OCI-LY7 (cell line): ENCODE results near the gene POLA2. TPM values are rescaled to one million over a fixed set of nuclear protein-coding genes. Genes with fewer than 3 reads are reported as not detected.

Experiments
- BruUV-seq: library from RNA; stranded (reverse); fragments of 400-500 nt; replicated peaks from 2 replicates; lab custom pipeline; 2021; lab: Mats Ljungman, UMichigan
- CTCF ChIA-PET: fragments of 300-600 bp; sonication (Branson Sonifier 250); formaldehyde crosslinking; loops from one replicate; lab custom pipeline; 2022; ENCODE audit warnings: antibody characterized with exemption; ENCODE audit not compliant: unreplicated experiment; lab: Charles Lee
- POLR2A ChIA-PET: fragments of 300-600 bp; sonication (Branson Sonifier 250); formaldehyde crosslinking; loops from one replicate; lab custom pipeline; 2022; ENCODE audit warnings: antibody characterized with exemption; lab: Charles Lee
- DNase-seq: peaks from one replicate; pipeline ENCODE4 v3.0.0-alpha.2; 2015; ENCODE audit warnings: low spot score
- H2AFZ ChIP-seq: fragments of 200-600 bp; sonication (generic), shearing (Covaris generic); 2 replicates; pipeline ENCODE4 v1.6.1; 2014; ENCODE audit warnings: mild to moderate bottlenecking, antibody characterized with exemption, low read length, moderate library complexity
- H3K27ac ChIP-seq: fragments of 200-600 bp; sonication (generic); 2 replicates; pipeline ENCODE4 v1.5.1; 2014; ENCODE audit warnings: mixed run types, low read depth, mild to moderate bottlenecking, moderate library complexity, low read length, inconsistent platforms; ENCODE audit not compliant: poor library complexity, severe bottlenecking
- H3K36me3 ChIP-seq: fragments of 200-600 bp; sonication (generic); 2 replicates; pipeline ENCODE4 v1.6.1; 2014; ENCODE audit warnings: mild to moderate bottlenecking, antibody characterized with exemption, low read length, moderate library complexity, mixed read lengths; ENCODE audit not compliant: insufficient read depth
- H3K4me1 ChIP-seq: fragments of 200-600 bp; sonication (generic); 2 replicates; pipeline ENCODE4 v1.5.1; 2014; ENCODE audit warnings: mild to moderate bottlenecking, low read length; ENCODE audit not compliant: insufficient read depth, poor library complexity, severe bottlenecking
- H3K4me2 ChIP-seq: fragments of 200-600 bp; sonication (generic); 2 replicates; pipeline ENCODE4 v1.6.1; 2014; ENCODE audit warnings: mild to moderate bottlenecking, low read length
- H3K4me3 ChIP-seq: fragments of 200-600 bp; sonication (generic); 2 replicates; pipeline ENCODE4 v1.5.1; 2014; ENCODE audit warnings: mild to moderate bottlenecking, low read depth, low read length; ENCODE audit not compliant: poor library complexity, severe bottlenecking
- H3K79me2 ChIP-seq: fragments of 200-600 bp; sonication (generic); 2 replicates; pipeline ENCODE4 v1.6.1; 2016; ENCODE audit warnings: low read depth, mild to moderate bottlenecking, low read length, moderate library complexity, mixed read lengths; ENCODE audit not compliant: insufficient read depth
- H3K9me2 ChIP-seq: fragments of 200-600 bp; sonication (generic); 2 replicates; pipeline ENCODE4 v1.6.1; 2016; ENCODE audit warnings: mild to moderate bottlenecking, low read length, mixed read lengths; ENCODE audit not compliant: insufficient read depth
- H3K9me3 ChIP-seq: fragments of 200-600 bp; sonication (generic); 2 replicates; pipeline ENCODE4 v1.6.1; 2014; ENCODE audit warnings: mild to moderate bottlenecking, mixed run types, low read length, mixed read lengths
- H4K20me1 ChIP-seq: fragments of 200-600 bp; sonication (generic); 2 replicates; pipeline ENCODE4 v1.6.1; 2014; ENCODE audit warnings: mild to moderate bottlenecking, antibody characterized with exemption, low read length, moderate library complexity, mixed read lengths; ENCODE audit not compliant: insufficient read depth
- CTCF ChIP-seq: fragments of 200-600 bp; sonication (generic); conservative IDR thresholded peaks from 2 replicates; pipeline ENCODE4 v1.5.1; 2014; ENCODE audit warnings: mild to moderate bottlenecking, antibody characterized with exemption, low read length, moderate library complexity, mixed read lengths
- EZH2phosphoT487 ChIP-seq: fragments of 200-600 bp; sonication (generic); IDR thresholded peaks from 2 replicates; pipeline ENCODE4 v1.6.1; 2018; ENCODE audit warnings: low read depth, borderline replicate concordance, mild to moderate bottlenecking, mixed run types, antibody characterized with exemption, low read length, moderate library complexity, mixed read lengths
- intact Hi-C: fragments of 100-400 bp; cut with micrococcal nuclease; formaldehyde crosslinking; loops from one replicate; pipeline ENCODE4 v1.10.0; 2022; ENCODE audit not compliant: unreplicated experiment
- total RNA-seq, 2 experiments: library from RNA; depleted of rRNA in 1 of 2; stranded (reverse); fragments of >200 nt in 1 of 2; shearing (Covaris generic) in 1 of 2; gene quantifications; 2 replicates each; pipeline ENCODE4 v1.2.3, GENCODE V29; 2014 to 2022

POLA2 gene
- total RNA-seq, 2 experiments from 2014 or later: 47.5 to 89.1 TPM

GRCh38 chr11:65217441-65218423 lies 44.0 kb upstream of the POLA2 start:
- Histone ChIP-seq H3K79me2 (no peaks in the 10 kb centered on the region), H3K9me2 (no peaks in the 10 kb centered on the region), H3K4me3 (no peak overlapping the region), H2AFZ (no peak overlapping the region), H3K9me3 (no peaks in the 10 kb centered on the region), H3K4me1 (no peaks in the 10 kb centered on the region), H3K4me2 (no peak overlapping the region), H3K27ac (no peak overlapping the region), H4K20me1 (no peaks in the 10 kb centered on the region), H3K36me3 (no peaks in the 10 kb centered on the region)
- POLR2A ChIA-PET: interaction anchor here (0.5 kb wide), 1 partner anchor 1745 kb away, joined by 4 read pairs; no protein-coding TSS in a partner anchor
- intact Hi-C loops: no loop called here
- no peak for TF ChIP-seq EZH2phosphoT487
- TF ChIP-seq CTCF: peak; percentile 48
- CTCF ChIA-PET: no interaction called here
- peak; percentile 11 for DNase-seq
- BruUV-seq: no TSS peak

- intact Hi-C loops: no loop called here
- Histone ChIP-seq H3K9me2 (no peaks in the 10 kb centered on the region), H3K36me3 (no peaks in the 10 kb centered on the region), H3K4me2 (no peak overlapping the region), H3K9me3 (no peaks in the 10 kb centered on the region), H3K4me1 (no peaks in the 10 kb centered on the region), H3K79me2 (no peaks in the 10 kb centered on the region), H3K4me3 (no peak overlapping the region), H3K27ac (no peak overlapping the region), H4K20me1 (no peaks in the 10 kb centered on the region), H2AFZ (no peak overlapping the region)
- CTCF ChIA-PET: no interaction called here
- BruUV-seq: no TSS peak
- no peak for DNase-seq
- POLR2A ChIA-PET: interaction anchor here (0.5 kb wide), 1 partner anchor 1744 kb away, joined by 4 read pairs; no protein-coding TSS in a partner anchor
- TF ChIP-seq EZH2phosphoT487: no peak
- no peak for TF ChIP-seq CTCF
Measured at GRCh38 chr11:65218446-65218845, 43.3 kb upstream of the POLA2 start.

- Histone ChIP-seq H3K79me2 (no peaks in the 10 kb centered on the region), H2AFZ (no peak overlapping the region), H3K4me1 (peaks cover 1% of the 10 kb centered on the region), H3K4me3 (no peak overlapping the region), H3K9me3 (no peaks in the 10 kb centered on the region), H3K36me3 (no peaks in the 10 kb centered on the region), H3K27ac (no peak overlapping the region), H3K4me2 (no peak overlapping the region), H3K9me2 (no peaks in the 10 kb centered on the region), H4K20me1 (no peaks in the 10 kb centered on the region)
- TF ChIP-seq EZH2phosphoT487: no peak
- TF ChIP-seq CTCF: no peak
- intact Hi-C loops: loop anchor here (10.0 kb wide), 1 partner anchor 95 kb away; the partner anchor contains the start of gene CDC42EP2
- ChIA-PET CTCF (interaction anchor here (1.1 kb wide), 1 partner anchor 31 kb away, joined by 3 read pairs; no protein-coding TSS in a partner anchor), POLR2A (no interaction called here)
- no TSS peak for BruUV-seq
- DNase-seq: no peak
Measured at GRCh38 chr11:65219930-65220213, 41.9 kb upstream of the POLA2 start.
